ENCODE data around the gene GCK. TPM values are rescaled to one million over a fixed set of nuclear protein-coding genes. Genes with fewer than 3 reads are reported as not detected.
A peak's percentile ranks its signal among the peaks of the same experiment; 100 is the strongest.

The GCK gene
- polyA plus RNA-seq, 1 of the 3 experiments (the other 2 are of a cell fraction), result 1.6 TPM

DNA sequence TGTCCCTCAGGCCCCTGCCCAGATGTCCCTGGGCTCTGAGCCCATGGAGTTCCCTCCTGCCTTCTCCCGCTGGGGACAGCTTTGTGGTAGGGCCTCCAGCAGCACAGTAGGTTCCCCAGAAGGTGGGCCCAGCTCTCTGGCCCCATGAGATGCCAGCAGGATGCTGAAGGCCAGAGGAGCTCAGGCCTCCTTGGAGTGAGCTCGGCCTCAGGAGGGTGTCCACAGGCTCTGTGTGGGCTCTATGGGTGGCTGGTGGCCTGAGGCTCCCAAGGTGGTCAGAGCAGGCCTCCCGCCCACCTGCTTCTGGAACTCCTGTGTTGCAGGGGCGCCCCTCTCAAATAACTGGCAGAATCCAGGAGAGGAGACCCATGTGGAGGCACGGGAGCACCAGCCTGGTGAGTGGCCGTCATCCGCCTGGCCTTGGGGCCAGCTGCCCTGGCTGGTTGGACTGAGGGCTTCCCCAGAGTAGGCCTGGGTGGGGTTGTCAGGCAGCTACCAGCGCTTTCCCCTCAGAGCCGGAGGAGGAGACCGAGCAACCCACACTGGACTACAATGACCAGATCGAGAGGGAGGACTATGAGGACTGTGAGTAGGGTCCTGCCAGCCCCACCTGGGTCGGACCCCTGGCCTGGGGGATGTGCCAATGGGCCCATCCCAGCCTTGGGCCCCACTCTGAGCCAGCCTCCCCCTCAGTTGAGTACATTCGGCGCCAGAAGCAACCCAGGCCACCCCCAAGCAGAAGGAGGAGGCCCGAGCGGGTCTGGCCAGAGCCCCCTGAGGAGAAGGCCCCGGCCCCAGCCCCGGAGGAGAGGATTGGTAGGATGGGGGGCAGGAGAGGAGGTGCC is 81.9 kb downstream of the GCK start:
- 93% methylated on average over 15 of the region's 18 CpGs for WGBS (ENCODE audit: low lambda C conversion rate)
- Histone ChIP-seq H3K36me3 (replicated peaks in 1 of 2; ENCODE audit: control insufficient read depth in 1 of 2, insufficient read depth in 2 of 2, low read length in 1 of 2) (peaks cover 16 to 58% of the 10 kb centered on the region in 2 experiments), H4K20me1 (ENCODE audit: insufficient read depth) (no peaks in the 10 kb centered on the region), H3K27ac (ENCODE audit: low read depth in 2 of 2, low read length in 1 of 2) (peak overlapping the region in 1 of 2 experiments; percentile 11; a peak in 2 of 4 replicates), H2AFZ (ENCODE audit: low read depth) (no peak overlapping the region), H3K79me2 (ENCODE audit: insufficient read depth) (peaks cover 41% of the 10 kb centered on the region), H3K27me3 (ENCODE audit: insufficient read depth) (no peaks in the 10 kb centered on the region), H3F3A (replicated peaks; ENCODE audit: insufficient read depth) (peaks cover 18% of the 10 kb centered on the region), H3K4me3 (ENCODE audit: low read depth in 2 of 2, low read length in 1 of 2) (no peak overlapping the region), H3K9me2 (no peaks in the 10 kb centered on the region), H3K9me3 (no peaks in the 10 kb centered on the region), H3K9ac (no peak overlapping the region), H3K4me1 (ENCODE audit: control insufficient read depth in 1 of 2, insufficient read depth in 2 of 2, low read depth in 1 of 2, low read length in 1 of 2) (peaks cover 15 to 33% of the 10 kb centered on the region in 2 experiments; a peak in 2 of 4 replicates), H3K4me2 (peak overlapping the region; percentile 76; the same call in 1 of the 2 replicates)
- no peak for DNase-seq
- ChIA-PET POLR2A (no interaction called here), CTCF (interaction anchor here (0.6 to 1.4 kb wide), 4 partner anchors 9 to 89 kb away, joined by 3 to 5 read pairs (median 3); no protein-coding TSS in a partner anchor)
- TF ChIP-seq RAD21 (IDR thresholded peaks at IDR 0.05; ENCODE audit: low read length) (no peak), GABPA (IDR thresholded peaks at IDR 0.05; ENCODE audit: low read depth) (no peak), ELF1 (IDR thresholded peaks at IDR 0.05) (no peak), YY1 (IDR thresholded peaks at IDR 0.05; ENCODE audit: low read depth) (no peak), JUND (IDR thresholded peaks at IDR 0.05) (no peak)
- TF ChIP-seq, protein P1, sequence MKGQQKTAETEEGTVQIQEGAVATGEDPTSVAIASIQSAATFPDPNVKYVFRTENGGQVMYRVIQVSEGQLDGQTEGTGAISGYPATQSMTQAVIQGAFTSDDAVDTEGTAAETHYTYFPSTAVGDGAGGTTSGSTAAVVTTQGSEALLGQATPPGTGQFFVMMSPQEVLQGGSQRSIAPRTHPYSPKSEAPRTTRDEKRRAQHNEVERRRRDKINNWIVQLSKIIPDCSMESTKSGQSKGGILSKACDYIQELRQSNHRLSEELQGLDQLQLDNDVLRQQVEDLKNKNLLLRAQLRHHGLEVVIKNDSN (IDR thresholded peaks at IDR 0.05; ENCODE audit: borderline replicate concordance, low read depth), result no peak

DNA sequence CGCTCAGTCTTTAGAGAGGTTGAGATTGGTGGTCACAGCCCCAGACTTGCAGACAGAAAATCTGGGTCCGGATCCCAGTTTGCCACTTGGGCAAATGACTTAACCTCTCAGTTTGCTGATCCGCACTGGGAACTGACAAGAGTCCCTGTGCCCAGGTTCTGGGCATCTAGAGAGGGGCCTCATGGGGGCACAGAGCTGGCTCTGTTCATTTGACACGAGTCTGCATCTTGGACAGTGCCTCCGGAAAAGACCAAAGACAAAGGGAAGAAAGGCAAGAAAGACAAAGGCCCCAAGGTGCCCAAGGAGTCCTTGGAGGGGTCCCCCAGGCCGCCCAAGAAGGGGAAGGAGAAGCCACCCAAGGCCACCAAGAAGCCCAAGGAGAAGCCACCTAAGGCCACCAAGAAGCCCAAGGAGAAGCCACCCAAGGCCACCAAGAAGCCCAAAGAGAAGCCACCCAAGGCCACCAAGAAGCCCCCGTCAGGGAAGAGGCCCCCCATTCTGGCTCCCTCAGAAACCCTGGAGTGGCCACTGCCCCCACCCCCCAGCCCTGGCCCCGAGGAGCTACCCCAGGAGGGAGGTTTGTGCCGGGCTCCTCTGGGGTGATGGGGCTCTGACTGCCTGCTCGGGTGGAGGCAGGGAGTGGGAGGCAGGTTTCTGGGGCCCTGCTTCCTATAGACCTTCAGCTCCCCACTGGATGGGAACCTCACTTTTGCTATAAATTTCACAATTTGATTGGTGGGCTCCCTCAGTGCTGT is 82.8 kb downstream of the GCK start:
- peaks cover 16 to 50% of the 10 kb centered on the region in 2 experiments for H3K36me3 ChIP-seq (replicated peaks in 1 of 2; ENCODE audit: control insufficient read depth in 1 of 2, insufficient read depth in 2 of 2, low read length in 1 of 2)
- peak overlapping the region; percentile 76 for H3K4me2 ChIP-seq
- no peak for TF ChIP-seq SIN3A (IDR thresholded peaks at IDR 0.05; ENCODE audit: borderline replicate concordance, low read depth, low read length)
- TF ChIP-seq GATA2 (CRISPR knock-in tag; IDR thresholded peaks at IDR 0.05), result no peak
- TF ChIP-seq ELF1 (IDR thresholded peaks at IDR 0.05), result no peak
- TF ChIP-seq MEF2A (IDR thresholded peaks at IDR 0.05; ENCODE audit: borderline replicate concordance, low read depth), result no peak
- TF ChIP-seq, protein P2, sequence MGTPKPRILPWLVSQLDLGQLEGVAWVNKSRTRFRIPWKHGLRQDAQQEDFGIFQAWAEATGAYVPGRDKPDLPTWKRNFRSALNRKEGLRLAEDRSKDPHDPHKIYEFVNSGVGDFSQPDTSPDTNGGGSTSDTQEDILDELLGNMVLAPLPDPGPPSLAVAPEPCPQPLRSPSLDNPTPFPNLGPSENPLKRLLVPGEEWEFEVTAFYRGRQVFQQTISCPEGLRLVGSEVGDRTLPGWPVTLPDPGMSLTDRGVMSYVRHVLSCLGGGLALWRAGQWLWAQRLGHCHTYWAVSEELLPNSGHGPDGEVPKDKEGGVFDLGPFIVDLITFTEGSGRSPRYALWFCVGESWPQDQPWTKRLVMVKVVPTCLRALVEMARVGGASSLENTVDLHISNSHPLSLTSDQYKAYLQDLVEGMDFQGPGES (IDR thresholded peaks at IDR 0.05; ENCODE audit: low read depth, low read length), result no peak
- TF ChIP-seq NRF1 (IDR thresholded peaks at IDR 0.05; ENCODE audit: low read depth, low read length), result no peak
- TF ChIP-seq, protein P3, sequence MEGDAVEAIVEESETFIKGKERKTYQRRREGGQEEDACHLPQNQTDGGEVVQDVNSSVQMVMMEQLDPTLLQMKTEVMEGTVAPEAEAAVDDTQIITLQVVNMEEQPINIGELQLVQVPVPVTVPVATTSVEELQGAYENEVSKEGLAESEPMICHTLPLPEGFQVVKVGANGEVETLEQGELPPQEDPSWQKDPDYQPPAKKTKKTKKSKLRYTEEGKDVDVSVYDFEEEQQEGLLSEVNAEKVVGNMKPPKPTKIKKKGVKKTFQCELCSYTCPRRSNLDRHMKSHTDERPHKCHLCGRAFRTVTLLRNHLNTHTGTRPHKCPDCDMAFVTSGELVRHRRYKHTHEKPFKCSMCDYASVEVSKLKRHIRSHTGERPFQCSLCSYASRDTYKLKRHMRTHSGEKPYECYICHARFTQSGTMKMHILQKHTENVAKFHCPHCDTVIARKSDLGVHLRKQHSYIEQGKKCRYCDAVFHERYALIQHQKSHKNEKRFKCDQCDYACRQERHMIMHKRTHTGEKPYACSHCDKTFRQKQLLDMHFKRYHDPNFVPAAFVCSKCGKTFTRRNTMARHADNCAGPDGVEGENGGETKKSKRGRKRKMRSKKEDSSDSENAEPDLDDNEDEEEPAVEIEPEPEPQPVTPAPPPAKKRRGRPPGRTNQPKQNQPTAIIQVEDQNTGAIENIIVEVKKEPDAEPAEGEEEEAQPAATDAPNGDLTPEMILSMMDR (IDR thresholded peaks at IDR 0.05), result no peak
- no peak for TF ChIP-seq RAD21 (IDR thresholded peaks at IDR 0.05; ENCODE audit: low read length)
- TF ChIP-seq, protein P4, sequence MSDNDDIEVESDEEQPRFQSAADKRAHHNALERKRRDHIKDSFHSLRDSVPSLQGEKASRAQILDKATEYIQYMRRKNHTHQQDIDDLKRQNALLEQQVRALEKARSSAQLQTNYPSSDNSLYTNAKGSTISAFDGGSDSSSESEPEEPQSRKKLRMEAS (IDR thresholded peaks at IDR 0.05; ENCODE audit: low read depth), result no peak
- no peak for TF ChIP-seq GABPA (IDR thresholded peaks at IDR 0.05; ENCODE audit: low read depth)
- 0 out of 2 replicates have a peak overlapping the region, but pooled peaks have one; percentile 80 for H3K9ac ChIP-seq
- H2AFZ ChIP-seq (ENCODE audit: low read depth), result no peak overlapping the region
- H3K79me2 ChIP-seq (ENCODE audit: insufficient read depth), result peaks cover 41% of the 10 kb centered on the region
- DNase-seq, result no peak
- H3K9me3 ChIP-seq, result no peaks in the 10 kb centered on the region
- H3K4me3 ChIP-seq (ENCODE audit: low read depth in 2 of 2, low read length in 1 of 2), result peak overlapping the region; percentile 51 to 66; a peak in 2 of 4 replicates
- ChIA-PET CTCF (interaction anchor here (0.6 to 2.8 kb wide), 6 partner anchors 9 to 90 kb away, joined by 3 to 12 read pairs (median 3); partner anchors contain the start of gene POLD2), POLR2A (interaction anchor here (1.2 to 2.2 kb wide), 2 partner anchors 16 to 41 kb away, joined by 4 to 9 read pairs; partner anchors contain the start of genes PGAM2 and POLD2)
- H3K27me3 ChIP-seq (ENCODE audit: insufficient read depth), result no peaks in the 10 kb centered on the region
- peak overlapping the region in 1 of 2 experiments; percentile 67; a peak in 1 of 4 replicates for H3K27ac ChIP-seq (ENCODE audit: low read depth in 2 of 2, low read length in 1 of 2)
- no peaks in the 10 kb centered on the region for H3K9me2 ChIP-seq
- no peaks in the 10 kb centered on the region for H4K20me1 ChIP-seq (ENCODE audit: insufficient read depth)
- H3F3A ChIP-seq (replicated peaks; ENCODE audit: insufficient read depth), result peaks cover 22% of the 10 kb centered on the region
- 89% methylated on average over 9 of the region's 10 CpGs for WGBS (ENCODE audit: low lambda C conversion rate)
- H3K4me1 ChIP-seq (ENCODE audit: control insufficient read depth in 1 of 2, insufficient read depth in 2 of 2, low read depth in 1 of 2, low read length in 1 of 2), result peaks cover 22 to 33% of the 10 kb centered on the region in 2 experiments; a peak in 2 of 4 replicates

Data from SK-N-SH (cell line).